HCT116 (cell line): Measurements from ENCODE around the gene CFAP221. TPM values are rescaled to one million over a fixed set of nuclear protein-coding genes. Genes with fewer than 3 reads are reported as not detected.

Experiments used
- ATAC-seq: fragments of 200-7000 bp; cut with Tn5 transposase; 2 replicates; pipeline ENCODE4 v1.9.1; 2020; ENCODE audit warnings: mild to moderate bottlenecking, moderate library complexity
- BruUV-seq: library from RNA; stranded (reverse); fragments of 400-500 nt; replicated peaks from 2 replicates; lab custom pipeline; 2021; lab: Mats Ljungman, UMichigan
- CTCF ChIA-PET: fragments of 300-600 bp; sonication (Branson Sonifier 250); formaldehyde crosslinking; loops from one replicate; lab custom pipeline; 2021; ENCODE audit warnings: antibody characterized with exemption; lab: Charles Lee
- POLR2A ChIA-PET: fragments of 300-600, 350-600 bp; sonication (Branson Sonifier 250); formaldehyde crosslinking; loops from one replicate; lab custom pipeline; 2021; ENCODE audit warnings: antibody characterized with exemption; lab: Charles Lee
- RAD21 ChIA-PET, 2 experiments: fragments of 300-600 bp; sonication (Branson Sonifier 250); formaldehyde crosslinking; loops; one replicate each; lab custom pipeline; 2023; ENCODE audit warnings: low total read pairs in 2 of 2; ENCODE audit not compliant: uncharacterized antibody in 2 of 2, unreplicated experiment in 2 of 2, low non-redundant PET in 1 of 2; lab: Charles Lee
- DNase-seq: peaks from one replicate; pipeline ENCODE4 v3.0.0-alpha.2; 2010; ENCODE audit warnings: low read depth, low spot score
- H2AFZ ChIP-seq: fragments of 200-600 bp; shearing (Covaris generic), sonication (generic); 2 replicates; pipeline ENCODE4 v1.6.1; 2017; ENCODE audit warnings: low read depth, mixed run types, mixed read lengths, antibody characterized with exemption, low read length; ENCODE audit not compliant: poor library complexity, severe bottlenecking
- H3K27ac ChIP-seq: 2 replicates; pipeline ENCODE4 v1.5.1; 2012; ENCODE audit warnings: low read depth, low read length
- H3K27me3 ChIP-seq: fragments of 200-600 bp; sonication (generic); 2 replicates; pipeline ENCODE4 v1.6.1; 2016; ENCODE audit warnings: mixed run types, low read length, mixed read lengths; ENCODE audit not compliant: insufficient read depth
- H3K36me3 ChIP-seq, 2 experiments: fragments of 200-500 bp in 1 of 2; fragments of 200-600 bp in 1 of 2; sonication (Bioruptor generic) in 1 of 2; sonication (generic) in 1 of 2; 2 replicates each; pipeline versions ENCODE4 v1.5.1 to v1.6.1; 2014 to 2016; ENCODE audit warnings: low read length in 2 of 2, inconsistent platforms in 1 of 2, mixed read lengths in 1 of 2, mixed run types in 1 of 2; ENCODE audit not compliant: insufficient read depth in 2 of 2, control insufficient read depth in 1 of 2
- H3K4me1 ChIP-seq, 2 experiments: fragments of 200-600 bp in 1 of 2; sonication (generic) in 1 of 2; 2 replicates each; pipeline versions ENCODE4 v1.5.1 to v1.6.1; 2012 to 2017; ENCODE audit warnings: low read length in 2 of 2, inconsistent platforms in 1 of 2, mild to moderate bottlenecking in 1 of 2, mixed read lengths in 1 of 2, mixed run types in 1 of 2, moderate library complexity in 1 of 2; ENCODE audit not compliant: insufficient read depth in 2 of 2, control insufficient read depth in 1 of 2
- H3K4me2 ChIP-seq: fragments of 200-600 bp; sonication (generic); 2 replicates; pipeline ENCODE4 v1.6.1; 2017; ENCODE audit warnings: mixed run types, low read length, mixed read lengths
- H3K4me3 ChIP-seq, 2 experiments: fragments of 200-600 bp in 1 of 2; sonication (generic) in 1 of 2; replicated peaks in 1 of 2; 2 replicates each; pipeline ENCODE4 v1.5.1; 2011 to 2016; ENCODE audit warnings: low read length in 2 of 2, control low read depth in 1 of 2, low read depth in 1 of 2, mild to moderate bottlenecking in 1 of 2, mixed read lengths in 1 of 2, mixed run types in 1 of 2
- H3K79me2 ChIP-seq: fragments of 200-600 bp; sonication (generic); 2 replicates; pipeline ENCODE4 v1.6.1; 2017; ENCODE audit warnings: mild to moderate bottlenecking, mixed run types, low read length, moderate library complexity, mixed read lengths; ENCODE audit not compliant: insufficient read depth
- H3K9ac ChIP-seq: fragments of 200-600 bp; sonication (generic); 2 replicates; pipeline ENCODE4 v1.6.1; 2016; ENCODE audit warnings: low read length, mixed read lengths
- H3K9me2 ChIP-seq: fragments of 200-600 bp; sonication (generic), shearing (Covaris generic); 2 replicates; pipeline ENCODE4 v1.6.1; 2017; ENCODE audit warnings: mixed run types, mild to moderate bottlenecking, moderate library complexity; ENCODE audit not compliant: insufficient read depth
- H3K9me3 ChIP-seq, 2 experiments: fragments of 200-500 bp in 1 of 2; fragments of 200-600 bp in 1 of 2; sonication (Bioruptor generic) in 1 of 2; sonication (generic) in 1 of 2; 2 replicates each; pipeline ENCODE4 v1.6.1; 2014 to 2017; ENCODE audit warnings: low read length in 2 of 2, mixed read lengths in 2 of 2, inconsistent platforms in 1 of 2, low read depth in 1 of 2, mild to moderate bottlenecking in 1 of 2, mixed run types in 1 of 2, moderate library complexity in 1 of 2; ENCODE audit not compliant: control insufficient read depth in 1 of 2, insufficient read depth in 1 of 2
- H4K20me1 ChIP-seq: fragments of 200-600 bp; sonication (generic), shearing (Covaris generic); 2 replicates; pipeline ENCODE4 v1.6.1; 2017; ENCODE audit warnings: mixed run types, mild to moderate bottlenecking, moderate library complexity; ENCODE audit not compliant: insufficient read depth
- CEBPB ChIP-seq: IDR thresholded peaks from 2 replicates; pipeline ENCODE4 v1.6.1; 2012; ENCODE audit warnings: low read depth
- FOSL1 ChIP-seq: IDR thresholded peaks from 2 replicates; pipeline ENCODE4 v1.6.1; 2012; ENCODE audit warnings: low read depth
- REST ChIP-seq: IDR thresholded peaks from 2 replicates; pipeline ENCODE4 v1.6.1; 2012; ENCODE audit warnings: low read depth
- SP1 ChIP-seq: IDR thresholded peaks from 2 replicates; pipeline ENCODE4 v1.6.1; 2012; ENCODE audit warnings: low read depth
- YY1 ChIP-seq: IDR thresholded peaks from 2 replicates; pipeline ENCODE4 v1.6.1; 2011; ENCODE audit warnings: low read length, low read depth, moderate library complexity, mild to moderate bottlenecking; ENCODE audit not compliant: insufficient replicate concordance; ENCODE audit errors: extremely low read depth
- intact Hi-C: fragments of 100-400 bp; cut with micrococcal nuclease; formaldehyde crosslinking; loops from 2 replicates; pipeline ENCODE4 v1.10.0; 2022
- total RNA-seq: library from RNA; stranded (reverse); gene quantifications from one replicate; pipeline ENCODE4 v1.2.1, GENCODE V29; 2021; ENCODE audit not compliant: unreplicated experiment
- TF ChIP-seq, protein P1 (sequence below): IDR thresholded peaks from 2 replicates; pipeline ENCODE4 v1.6.1; 2012

Gene CFAP221
- total RNA-seq, 1 experiment from 2014 or later, result 0.96 TPM

DNA sequence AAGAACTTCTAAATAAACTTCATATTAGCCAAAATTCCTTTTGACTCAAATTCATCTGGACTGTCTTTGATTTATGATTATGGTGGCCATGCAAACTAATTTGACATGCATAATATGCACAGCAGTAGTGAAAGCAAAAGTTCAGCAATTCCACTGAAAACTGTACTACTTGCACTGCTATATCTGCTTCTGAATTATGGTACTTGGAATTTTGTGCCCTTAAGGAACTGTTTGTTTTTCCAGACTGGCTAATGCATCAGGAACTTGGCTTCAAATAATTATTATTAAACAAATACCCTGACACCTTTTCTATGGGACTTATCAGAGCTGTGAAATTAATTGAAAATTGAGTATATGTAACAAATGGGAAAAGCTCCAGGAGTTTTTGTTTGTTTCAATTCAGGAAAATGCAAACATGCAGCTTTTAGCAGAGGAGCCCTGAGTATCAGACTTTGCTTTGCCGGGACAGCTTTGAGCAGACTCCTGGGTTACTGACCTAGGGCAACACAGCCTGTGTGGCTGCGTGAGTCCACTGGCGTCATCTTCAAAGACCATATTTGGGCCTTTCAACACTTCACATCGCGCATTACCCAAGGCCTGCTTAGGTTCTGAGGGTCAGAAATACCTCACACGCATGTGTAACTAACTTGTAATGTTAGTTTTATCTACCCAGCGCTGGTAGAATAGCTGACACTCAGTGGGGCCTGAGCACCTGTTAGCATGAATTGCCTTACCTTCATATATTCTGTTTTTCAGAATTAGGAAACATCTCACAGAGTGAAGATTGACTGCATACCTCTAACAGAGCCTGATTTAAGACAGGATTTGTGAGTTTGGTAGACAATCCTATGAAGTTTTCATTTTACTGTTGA, 35.4 kb downstream of the CFAP221 start:
- intact Hi-C loops, result no loop called here
- Histone ChIP-seq H3K27me3 (no peaks in the 10 kb centered on the region), H3K9ac (no peak overlapping the region), H3K9me2 (no peaks in the 10 kb centered on the region), H3K36me3 (no peaks in the 10 kb centered on the region), H3K79me2 (no peaks in the 10 kb centered on the region), H3K27ac (no peak overlapping the region), H4K20me1 (no peaks in the 10 kb centered on the region), H3K9me3 (no peaks in the 10 kb centered on the region), H3K4me2 (no peak overlapping the region), H3K4me1 (no peaks in the 10 kb centered on the region), H2AFZ (no peak overlapping the region), H3K4me3 (no peak overlapping the region)
- TF ChIP-seq SP1 (no peak), REST (no peak), CEBPB (no peak), FOSL1 (no peak), YY1 (no peak)
- TF ChIP-seq, protein P1, sequence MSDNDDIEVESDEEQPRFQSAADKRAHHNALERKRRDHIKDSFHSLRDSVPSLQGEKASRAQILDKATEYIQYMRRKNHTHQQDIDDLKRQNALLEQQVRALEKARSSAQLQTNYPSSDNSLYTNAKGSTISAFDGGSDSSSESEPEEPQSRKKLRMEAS, result no peak
- CTCF ChIA-PET, result no interaction called here
- BruUV-seq, result no TSS peak
- ATAC-seq (no peak), DNase-seq (no peak)
- RAD21 ChIA-PET, result no interaction called here
- POLR2A ChIA-PET, result no interaction called here
